ENCODE data around the gene SRMS.

Gene SRMS

DNA sequence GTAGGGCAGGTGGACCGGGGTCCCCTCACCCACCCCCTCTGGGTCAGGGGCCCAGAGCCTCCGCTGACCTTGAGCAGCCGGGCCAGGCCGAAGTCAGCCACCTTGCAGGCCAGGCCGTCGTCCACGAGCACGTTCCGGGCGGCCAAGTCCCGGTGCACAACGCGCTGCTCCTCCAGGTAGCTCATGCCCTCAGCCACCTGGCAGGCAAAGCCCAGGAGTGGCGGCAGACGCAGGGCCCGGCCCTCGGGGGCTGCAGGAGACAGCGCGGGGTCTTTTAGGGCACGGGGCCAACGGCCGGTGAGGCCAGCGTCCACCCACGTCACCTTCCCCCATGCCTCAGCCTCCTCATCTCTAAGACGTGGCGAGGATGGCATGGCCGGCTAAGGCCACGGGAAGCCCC is 6.2 kb downstream of the SRMS start:
- H3K9me3 ChIP-seq (replicated peaks in 1 of 2; ENCODE audit: control insufficient read depth in 2 of 2, insufficient read depth in 1 of 2, low read depth in 1 of 2, low read length in 2 of 2) = no peaks in the 10 kb centered on the region
- H2BK120ac ChIP-seq (ENCODE audit: low read depth, low read length) = no peak overlapping the region
- H3K27me3 ChIP-seq (ENCODE audit: control insufficient read depth in 3 of 3, insufficient read depth in 3 of 3, low read depth in 1 of 3, low read length in 3 of 3) = peaks cover 0 to 43% (median 0%) of the 10 kb centered on the region in 3 experiments
- H3K14ac ChIP-seq (ENCODE audit: low read length) = no peak overlapping the region
- H3K4me2 ChIP-seq (ENCODE audit: insufficient read depth, low read length, poor library complexity, severe bottlenecking) = no peak overlapping the region
- no peak overlapping the region for H4K8ac ChIP-seq (ENCODE audit: low read depth, low read length)
- H3K4me3 ChIP-seq (ENCODE audit: low read length in 2 of 2) = no peak overlapping the region
- H3K36me3 ChIP-seq (replicated peaks in 1 of 2; ENCODE audit: control insufficient read depth in 2 of 2, insufficient read depth in 2 of 2, low read length in 2 of 2) = no peaks in the 10 kb centered on the region
- H2BK15ac ChIP-seq (ENCODE audit: low read length) = peak overlapping the region; percentile 49
- no peak overlapping the region for H3K27ac ChIP-seq (replicated peaks; ENCODE audit: low read length)
- H3K79me1 ChIP-seq (ENCODE audit: low read depth, low read length) = no peaks in the 10 kb centered on the region
- peak overlapping the region; percentile 58 for H3K18ac ChIP-seq (ENCODE audit: low read length)
- peaks cover 9 to 12% of the 10 kb centered on the region in 2 donors for H3K4me1 ChIP-seq (ENCODE audit: control insufficient read depth in 2 of 2, insufficient read depth in 1 of 2, low read depth in 1 of 2, low read length in 2 of 2)
- peak overlapping the region; percentile 77 for H2AK5ac ChIP-seq (ENCODE audit: low read depth, low read length)
- WGBS, 2 donors (ENCODE audit: extremely low coverage in 2 of 2, insufficient read length in 2 of 2, insufficient replicate concordance in 1 of 2) = no CpG with 5 or more reads among the region's 28 CpGs
- no peak overlapping the region for H2AFZ ChIP-seq (ENCODE audit: low read length)
- H4K91ac ChIP-seq (ENCODE audit: low read depth, low read length, poor library complexity) = no peak overlapping the region
- H3K4ac ChIP-seq (ENCODE audit: low read length) = no peak overlapping the region
- no peak for DNase-seq (ENCODE audit: low spot score)
- peak overlapping the region; percentile 94 for H2BK12ac ChIP-seq (ENCODE audit: low read length)
- H2BK5ac ChIP-seq (ENCODE audit: low read length) = no peak overlapping the region
- H3K9ac ChIP-seq (ENCODE audit: low read depth, low read length, poor library complexity) = no peak overlapping the region
- H3K23ac ChIP-seq (ENCODE audit: low read depth, low read length, poor library complexity) = peak overlapping the region; percentile 25

DNA sequence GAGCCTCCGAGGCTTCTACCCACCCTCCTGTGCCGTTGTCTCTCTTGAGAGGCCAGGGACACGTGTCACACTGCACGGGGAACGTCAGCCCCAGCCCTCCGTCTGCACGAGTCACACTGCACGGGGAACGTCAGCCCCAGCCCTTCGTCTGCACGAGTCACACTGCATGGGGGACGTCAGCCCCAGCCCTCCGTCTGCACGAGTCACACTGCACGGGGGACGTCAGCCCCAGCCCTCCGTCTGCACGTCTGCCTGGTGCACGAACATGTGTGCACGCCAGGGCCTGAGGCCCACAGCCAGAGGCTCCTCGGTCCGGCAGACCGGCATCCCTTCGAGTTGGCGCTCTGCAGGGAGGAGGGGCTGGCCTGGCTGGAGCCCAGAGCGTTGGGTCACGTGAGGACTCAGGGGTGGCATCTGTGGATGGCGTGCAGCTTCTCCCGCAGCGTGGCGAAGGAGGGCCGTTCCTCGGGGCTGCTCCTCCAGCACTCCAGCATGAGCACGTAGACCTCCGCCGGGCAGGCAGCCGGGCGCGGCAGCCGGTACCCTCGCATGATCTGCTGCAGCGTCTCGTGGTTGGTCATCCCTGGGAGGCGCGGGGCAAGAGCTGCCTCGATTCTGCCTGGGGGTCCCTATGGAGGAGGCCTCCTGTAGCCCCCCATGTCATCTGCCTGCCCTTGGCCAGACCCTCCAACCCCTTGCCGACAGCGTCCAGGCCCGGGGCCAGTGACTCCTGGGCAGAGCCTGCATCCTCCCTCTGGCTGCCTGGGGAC is 6.9 kb downstream of the SRMS start:
- Histone ChIP-seq H3K4me3 (ENCODE audit: low read length in 2 of 2) (no peak overlapping the region), H3K9ac (ENCODE audit: low read depth, low read length, poor library complexity) (no peak overlapping the region), H3K4me1 (ENCODE audit: control insufficient read depth in 2 of 2, insufficient read depth in 1 of 2, low read depth in 1 of 2, low read length in 2 of 2) (peaks cover 13 to 14% of the 10 kb centered on the region in 2 donors), H3K79me1 (ENCODE audit: low read depth, low read length) (no peaks in the 10 kb centered on the region), H3K4ac (ENCODE audit: low read length) (peak overlapping the region; percentile 66), H3K14ac (ENCODE audit: low read length) (peak overlapping the region; percentile 56), H4K8ac (ENCODE audit: low read depth, low read length) (no peak overlapping the region), H3K18ac (ENCODE audit: low read length) (peak overlapping the region; percentile 35), H2BK120ac (ENCODE audit: low read depth, low read length) (peak overlapping the region; percentile 36), H3K23ac (ENCODE audit: low read depth, low read length, poor library complexity) (peak overlapping the region; percentile 68), H3K27ac (replicated peaks; ENCODE audit: low read length) (no peak overlapping the region), H4K91ac (ENCODE audit: low read depth, low read length, poor library complexity) (peak overlapping the region; percentile 79), H2AFZ (ENCODE audit: low read length) (peak overlapping the region; percentile 49), H3K9me3 (replicated peaks in 1 of 2; ENCODE audit: control insufficient read depth in 2 of 2, insufficient read depth in 1 of 2, low read depth in 1 of 2, low read length in 2 of 2) (no peaks in the 10 kb centered on the region), H2BK5ac (ENCODE audit: low read length) (peak overlapping the region; percentile 82), H3K4me2 (ENCODE audit: insufficient read depth, low read length, poor library complexity, severe bottlenecking) (no peak overlapping the region), H3K36me3 (replicated peaks in 1 of 2; ENCODE audit: control insufficient read depth in 2 of 2, insufficient read depth in 2 of 2, low read length in 2 of 2) (no peaks in the 10 kb centered on the region), H2BK15ac (ENCODE audit: low read length) (peak overlapping the region; percentile 91), H2BK12ac (ENCODE audit: low read length) (no peak overlapping the region), H3K27me3 (ENCODE audit: control insufficient read depth in 3 of 3, insufficient read depth in 3 of 3, low read depth in 1 of 3, low read length in 3 of 3) (peaks cover 0 to 35% (median 0%) of the 10 kb centered on the region in 3 experiments), H2AK5ac (ENCODE audit: low read depth, low read length) (peak overlapping the region; percentile 41)
- no CpG with 5 or more reads among the region's 49 CpGs for WGBS, 2 donors (ENCODE audit: extremely low coverage in 2 of 2, insufficient read length in 2 of 2, insufficient replicate concordance in 1 of 2)
- no peak for DNase-seq (ENCODE audit: low spot score)

DNA sequence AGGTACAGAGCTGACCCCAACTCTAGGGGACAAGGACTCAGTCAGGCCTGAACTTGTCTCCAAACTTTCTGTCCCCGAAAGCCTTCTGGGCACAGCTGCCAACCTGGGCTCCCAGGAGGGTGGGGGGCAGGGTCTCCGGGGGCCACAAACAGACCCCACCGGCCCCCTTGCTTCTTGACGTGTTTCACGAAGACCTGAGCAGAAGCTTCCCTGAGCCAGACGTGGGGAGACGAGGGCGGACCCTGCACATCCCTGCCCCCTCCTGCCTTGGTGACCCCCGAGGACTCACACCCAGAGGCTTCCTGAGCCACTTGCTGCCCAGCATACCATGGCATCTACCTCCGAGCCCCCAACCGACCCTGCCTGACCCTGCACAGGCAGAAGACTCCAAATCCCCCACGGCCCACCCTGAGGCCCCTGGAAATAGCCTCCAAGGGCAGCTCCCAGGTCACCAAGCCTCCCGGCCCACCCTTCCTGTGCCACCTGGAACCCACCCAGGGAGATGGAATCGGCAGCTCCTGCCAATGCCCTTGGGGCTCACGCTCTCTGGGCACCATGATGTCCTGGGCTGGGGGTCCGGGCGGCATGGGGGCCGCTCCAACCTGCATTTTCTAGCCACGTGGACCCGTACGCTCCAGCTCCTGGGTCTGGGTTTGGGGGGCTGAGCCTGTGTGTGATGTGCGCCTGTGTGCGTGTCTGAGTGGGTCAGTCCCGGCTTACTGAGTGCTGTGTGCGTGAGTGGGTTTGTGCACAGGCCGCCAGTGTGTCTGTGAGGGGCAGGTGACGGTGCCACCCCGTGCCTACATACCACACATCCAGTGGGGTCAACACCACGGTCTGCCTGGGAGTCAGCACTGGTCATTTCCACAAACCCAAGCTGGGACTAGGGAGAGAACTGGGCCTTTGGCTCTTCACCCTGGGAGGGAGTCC is 7.8 kb downstream of the SRMS start:
- no peak overlapping the region for H2BK12ac ChIP-seq (ENCODE audit: low read length)
- peaks cover 0 to 27% (median 0%) of the 10 kb centered on the region in 3 experiments for H3K27me3 ChIP-seq (ENCODE audit: control insufficient read depth in 3 of 3, insufficient read depth in 3 of 3, low read depth in 1 of 3, low read length in 3 of 3)
- peak overlapping the region; percentile 41 for H2AK5ac ChIP-seq (ENCODE audit: low read depth, low read length)
- H4K91ac ChIP-seq (ENCODE audit: low read depth, low read length, poor library complexity) = no peak overlapping the region
- DNase-seq (ENCODE audit: low spot score) = no peak
- no peak overlapping the region for H3K4ac ChIP-seq (ENCODE audit: low read length)
- H2BK120ac ChIP-seq (ENCODE audit: low read depth, low read length) = peak overlapping the region; percentile 36
- H3K14ac ChIP-seq (ENCODE audit: low read length) = peak overlapping the region; percentile 82
- H3K23ac ChIP-seq (ENCODE audit: low read depth, low read length, poor library complexity) = peak overlapping the region; percentile 68
- WGBS, 2 donors (ENCODE audit: extremely low coverage in 2 of 2, insufficient read length in 2 of 2, insufficient replicate concordance in 1 of 2) = no CpG with 5 or more reads among the region's 29 CpGs
- peak overlapping the region; percentile 49 for H2AFZ ChIP-seq (ENCODE audit: low read length)
- no peaks in the 10 kb centered on the region for H3K9me3 ChIP-seq (replicated peaks in 1 of 2; ENCODE audit: control insufficient read depth in 2 of 2, insufficient read depth in 1 of 2, low read depth in 1 of 2, low read length in 2 of 2)
- H3K4me2 ChIP-seq (ENCODE audit: insufficient read depth, low read length, poor library complexity, severe bottlenecking) = no peak overlapping the region
- peaks cover 16 to 20% of the 10 kb centered on the region in 2 donors for H3K4me1 ChIP-seq (ENCODE audit: control insufficient read depth in 2 of 2, insufficient read depth in 1 of 2, low read depth in 1 of 2, low read length in 2 of 2)
- H4K8ac ChIP-seq (ENCODE audit: low read depth, low read length) = no peak overlapping the region
- peak overlapping the region; percentile 91 for H2BK15ac ChIP-seq (ENCODE audit: low read length)
- H3K36me3 ChIP-seq (replicated peaks in 1 of 2; ENCODE audit: control insufficient read depth in 2 of 2, insufficient read depth in 2 of 2, low read length in 2 of 2) = no peaks in the 10 kb centered on the region
- no peak overlapping the region for H3K27ac ChIP-seq (replicated peaks; ENCODE audit: low read length)
- H3K9ac ChIP-seq (ENCODE audit: low read depth, low read length, poor library complexity) = no peak overlapping the region
- H3K18ac ChIP-seq (ENCODE audit: low read length) = no peak overlapping the region
- peak overlapping the region in 1 of 2 donors; percentile 4 for H3K4me3 ChIP-seq (ENCODE audit: low read length in 2 of 2)
- peak overlapping the region; percentile 82 for H2BK5ac ChIP-seq (ENCODE audit: low read length)
- no peaks in the 10 kb centered on the region for H3K79me1 ChIP-seq (ENCODE audit: low read depth, low read length)

DNA sequence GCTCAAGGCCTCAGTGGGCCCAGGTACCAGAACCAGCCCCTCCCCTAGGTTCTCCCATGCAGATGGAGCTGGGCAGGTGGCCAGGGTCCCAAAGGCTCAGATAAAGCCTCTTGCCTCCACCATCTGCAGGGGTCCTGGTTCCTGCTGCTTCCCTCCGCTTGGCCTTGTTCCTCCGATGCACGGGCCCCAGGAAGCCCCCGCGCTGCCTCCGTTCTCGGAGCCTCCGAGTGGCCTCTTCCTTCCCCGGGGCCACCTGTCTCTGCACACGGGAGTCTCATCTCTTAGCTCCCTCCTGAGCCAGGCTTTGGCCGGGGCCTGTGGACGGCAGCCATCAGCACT is 8.5 kb downstream of the SRMS start:
- no peak for DNase-seq (ENCODE audit: low spot score)
- Histone ChIP-seq H3K4ac (ENCODE audit: low read length) (no peak overlapping the region), H3K27me3 (ENCODE audit: control insufficient read depth in 3 of 3, insufficient read depth in 3 of 3, low read depth in 1 of 3, low read length in 3 of 3) (peaks cover 0 to 21% (median 0%) of the 10 kb centered on the region in 3 experiments), H3K9me3 (replicated peaks in 1 of 2; ENCODE audit: control insufficient read depth in 2 of 2, insufficient read depth in 1 of 2, low read depth in 1 of 2, low read length in 2 of 2) (no peaks in the 10 kb centered on the region), H2BK12ac (ENCODE audit: low read length) (no peak overlapping the region), H4K91ac (ENCODE audit: low read depth, low read length, poor library complexity) (no peak overlapping the region), H3K18ac (ENCODE audit: low read length) (no peak overlapping the region), H3K23ac (ENCODE audit: low read depth, low read length, poor library complexity) (no peak overlapping the region), H2AFZ (ENCODE audit: low read length) (no peak overlapping the region), H2BK15ac (ENCODE audit: low read length) (peak overlapping the region; percentile 82), H3K27ac (replicated peaks; ENCODE audit: low read length) (no peak overlapping the region), H4K8ac (ENCODE audit: low read depth, low read length) (no peak overlapping the region), H3K4me3 (ENCODE audit: low read length in 2 of 2) (no peak overlapping the region), H2BK120ac (ENCODE audit: low read depth, low read length) (no peak overlapping the region), H3K4me2 (ENCODE audit: insufficient read depth, low read length, poor library complexity, severe bottlenecking) (no peak overlapping the region), H3K14ac (ENCODE audit: low read length) (no peak overlapping the region), H3K79me1 (ENCODE audit: low read depth, low read length) (no peaks in the 10 kb centered on the region), H3K36me3 (replicated peaks in 1 of 2; ENCODE audit: control insufficient read depth in 2 of 2, insufficient read depth in 2 of 2, low read length in 2 of 2) (no peaks in the 10 kb centered on the region), H3K4me1 (ENCODE audit: control insufficient read depth in 2 of 2, insufficient read depth in 1 of 2, low read depth in 1 of 2, low read length in 2 of 2) (peaks cover 16 to 21% of the 10 kb centered on the region in 2 donors), H2BK5ac (ENCODE audit: low read length) (no peak overlapping the region), H2AK5ac (ENCODE audit: low read depth, low read length) (no peak overlapping the region), H3K9ac (ENCODE audit: low read depth, low read length, poor library complexity) (no peak overlapping the region)
- no CpG with 5 or more reads among the region's 12 CpGs for WGBS, 2 donors (ENCODE audit: extremely low coverage in 2 of 2, insufficient read length in 2 of 2, insufficient replicate concordance in 1 of 2)
